ENCODE data around the gene MND1. TPM values are rescaled to one million over a fixed set of nuclear protein-coding genes. Genes with fewer than 3 reads are reported as not detected.
"Not testable (repeated sequence)": the region's sequence is repeated elsewhere in the genome, so short reads cannot be mapped to it uniquely, and the experiment has no call there.

Gene MND1
- total RNA-seq, 8 experiments from 2014 or later = 1.7 to 18.6 (median 2.1) TPM

- H3K27ac ChIP-seq = no peak overlapping the region
- no peak for ATAC-seq (replicated peaks in 6 of 8)
- H3K4me3 ChIP-seq = no peak overlapping the region
- WGBS, 10 experiments = 20 to 88% (median 63%) methylated on average over 1 of the region's 1 CpG; no CpG with 5 or more reads in 3 of the 10 experiments
- H3K4me1 ChIP-seq (replicated peaks in 1 of 2) = no peaks in the 10 kb centered on the region
- in situ Hi-C loops (cut with MboI; ENCODE audit: low pct_unique_long_range_greater_than_20kb in 2 of 9, low sequenced_read_pairs in 9 of 9, unreplicated experiment in 9 of 9) = no loop called here
Measured at GRCh38 chr4:153458969-153459368, 114.5 kb downstream of the MND1 start.

- in situ Hi-C loops (cut with MboI; ENCODE audit: low pct_unique_long_range_greater_than_20kb in 2 of 9, low sequenced_read_pairs in 9 of 9, unreplicated experiment in 9 of 9); H3K4me3 ChIP-seq; H3K4me1 ChIP-seq (replicated peaks in 1 of 2); ATAC-seq (replicated peaks in 6 of 8); H3K27ac ChIP-seq: not testable (repeated sequence)
- WGBS, 10 experiments = no CpG with 5 or more reads among the region's 4 CpGs
Measured at GRCh38 chr4:153461549-153461948, 117.1 kb downstream of the MND1 start.

GRCh38 chr4:153464068-153464467 is 119.6 kb downstream of the MND1 start:
- Histone ChIP-seq H3K4me1 (replicated peaks in 1 of 2) (peaks cover 11 to 15% of the 10 kb centered on the region in 2 donors), H3K27ac (no peak overlapping the region), H3K4me3 (no peak overlapping the region)
- no peak for ATAC-seq (replicated peaks in 6 of 8)
- 14 to 86% (median 50%) methylated on average over 1 of the region's 1 CpG; no CpG with 5 or more reads in 2 of the 10 experiments for WGBS, 10 experiments
- in situ Hi-C loops (cut with MboI; ENCODE audit: low pct_unique_long_range_greater_than_20kb in 2 of 9, low sequenced_read_pairs in 9 of 9, unreplicated experiment in 9 of 9) = no loop called here

Other genes starting within 250 kb of the MND1 start
- gene TRIM2, start 140.2 kb upstream of the MND1 start, total RNA-seq = 100 to 1,000 TPM in 6 of 8 experiments, 10 to 100 TPM in 2; 41.9 to 184 (median 133) TPM
- gene TMEM131L, start 121.7 kb downstream of the MND1 start, total RNA-seq = 10 to 100 TPM in 3 of 8 experiments, 1 to 10 TPM in 5; 2.0 to 47.7 (median 8.5) TPM

Measured in motor neuron (in vitro differentiated cells).